HL-60/S4 treated with phorbol 12-myristate 13-acetate at 8.2 ng/mL for 4 days and 3 days (cell line): ENCODE data around the gene USP31.
"Not testable (repeated sequence)": the region's sequence is repeated elsewhere in the genome, so short reads cannot be mapped to it uniquely, and the experiment has no call there.

Experiments
- in situ Hi-C: fragments of 300-500 bp; cut with MboI; formaldehyde crosslinking; loops from 2 replicates; pipeline ENCODE4 v1.15.0; 2022; ENCODE audit warnings: low sequenced_read_pairs

The USP31 gene

GRCh38 chr16:23104032-23104955, 45.0 kb downstream of the USP31 start:
- in situ Hi-C loops, result no loop called here

GRCh38 chr16:23103603-23104002, 45.6 kb downstream of the USP31 start:
- in situ Hi-C loops, result no loop called here

GRCh38 chr16:23101012-23101550, 48.2 kb downstream of the USP31 start:
- in situ Hi-C loops, result no loop called here

GRCh38 chr16:23096450-23096849, 52.8 kb downstream of the USP31 start:
- in situ Hi-C loops, result not testable (repeated sequence)

- in situ Hi-C loops, result not testable (repeated sequence)
Measured at GRCh38 chr16:23094136-23094535, 55.1 kb downstream of the USP31 start.

- in situ Hi-C loops, result no loop called here
Measured at GRCh38 chr16:23092801-23093117, 56.5 kb downstream of the USP31 start.

GRCh38 chr16:23092072-23092800, 57.0 kb downstream of the USP31 start:
- in situ Hi-C loops, result no loop called here

- in situ Hi-C loops, result no loop called here
Measured at GRCh38 chr16:23089111-23089510, 60.1 kb downstream of the USP31 start.

- in situ Hi-C loops, result no loop called here
Measured at GRCh38 chr16:23088018-23088417, 61.2 kb downstream of the USP31 start.

GRCh38 chr16:23085949-23086348, 63.3 kb downstream of the USP31 start:
- in situ Hi-C loops, result no loop called here

- in situ Hi-C loops, result no loop called here
Measured at GRCh38 chr16:23082161-23082788, 67.0 kb downstream of the USP31 start.

GRCh38 chr16:23081675-23082119, 67.6 kb downstream of the USP31 start:
- in situ Hi-C loops, result no loop called here

GRCh38 chr16:23080747-23081146, 68.5 kb downstream of the USP31 start:
- in situ Hi-C loops, result no loop called here

- in situ Hi-C loops, result no loop called here
Measured at GRCh38 chr16:23080329-23080728, 68.9 kb downstream of the USP31 start.

GRCh38 chr16:23079675-23080301, 69.5 kb downstream of the USP31 start:
- in situ Hi-C loops, result no loop called here

GRCh38 chr16:23074423-23074822, 74.8 kb downstream of the USP31 start:
- in situ Hi-C loops, result no loop called here

GRCh38 chr16:23072769-23073549, 76.3 kb downstream of the USP31 start:
- in situ Hi-C loops, result no loop called here

GRCh38 chr16:23072084-23072599, 77.1 kb downstream of the USP31 start:
- in situ Hi-C loops, result no loop called here

- in situ Hi-C loops, result no loop called here
Measured at GRCh38 chr16:23071196-23072083, 77.8 kb downstream of the USP31 start.
